GM13977 (cell line): ENCODE results near the gene POLR3GL.

Experiments used
- DNase-seq: peaks from one replicate; pipeline ENCODE4 v3.0.0; 2012; ENCODE audit warnings: low spot score
- CTCF ChIP-seq: IDR thresholded peaks from 2 replicates; pipeline ENCODE4 v1.5.1; 2012; ENCODE audit warnings: mild to moderate bottlenecking, control low read depth; ENCODE audit not compliant: insufficient read depth; ENCODE audit errors: extremely low read depth, missing control alignments
- in situ Hi-C: fragments of 300-500 bp; cut with MboI; formaldehyde crosslinking; loops from one replicate; pipeline ENCODE4 v1.12.0; 2022; ENCODE audit warnings: low sequenced_read_pairs, low pct_unique_long_range_greater_than_20kb, mixed read lengths, inconsistent platforms; ENCODE audit not compliant: unreplicated experiment

POLR3GL gene

GRCh38 chr1:145974721-145975120 is 10.2 kb downstream of the POLR3GL start:
- no peak for DNase-seq
- TF ChIP-seq CTCF = no peak
- in situ Hi-C loops = loop anchor here (5.0 kb wide), 1 partner anchor 38 kb away; no protein-coding TSS in a partner anchor

- no peak for TF ChIP-seq CTCF
- in situ Hi-C loops = no loop called here
- DNase-seq = no peak
Observed at GRCh38 chr1:145975216-145975615, 10.7 kb downstream of the POLR3GL start.

GRCh38 chr1:145977016-145977415 is 12.5 kb downstream of the POLR3GL start:
- DNase-seq = no peak
- in situ Hi-C loops = no loop called here
- TF ChIP-seq CTCF = no peak

- in situ Hi-C loops = no loop called here
- peak; percentile 87 for DNase-seq
- TF ChIP-seq CTCF = peak; percentile 82
Observed at GRCh38 chr1:145977486-145978470, 13.3 kb downstream of the POLR3GL start.

GRCh38 chr1:145978471-145978853 is 14.0 kb downstream of the POLR3GL start:
- no peak for TF ChIP-seq CTCF
- in situ Hi-C loops = no loop called here
- no peak for DNase-seq

- peak; percentile 89 for DNase-seq
- TF ChIP-seq CTCF = peak; percentile 42
- in situ Hi-C loops = no loop called here
Observed at GRCh38 chr1:145978854-145979745, 14.6 kb downstream of the POLR3GL start.
